B cell (primary cell): ENCODE measurements around the gene FGF21. TPM values are rescaled to one million over a fixed set of nuclear protein-coding genes. Genes with fewer than 3 reads are reported as not detected.

ENCODE experiments used
- ATAC-seq: fragments of 200-7000 bp; cut with Tn5 transposase; one replicate; pipeline ENCODE4 v1.10.0; 2021; ENCODE audit warnings: low read depth, mild to moderate bottlenecking, moderate number of reproducible peaks, moderate library complexity
- CTCF ChIA-PET: fragments of 350-600 bp; sonication (Branson Sonifier 250); formaldehyde crosslinking; loops from one replicate; lab custom pipeline; 2021; ENCODE audit warnings: antibody characterized with exemption, inconsistent platforms; lab: Charles Lee
- POLR2A ChIA-PET: fragments of 350-600 bp; sonication (Branson Sonifier 250); formaldehyde crosslinking; loops from one replicate; lab custom pipeline; 2021; ENCODE audit warnings: antibody characterized with exemption; lab: Charles Lee
- DNase-seq: peaks from one replicate; pipeline ENCODE4 v3.0.0; 2013
- H2AFZ ChIP-seq: 2 replicates; pipeline ENCODE4 v1.6.1; 2012; ENCODE audit warnings: mild to moderate bottlenecking, low read depth, low read length; ENCODE audit not compliant: insufficient read depth, poor library complexity, severe bottlenecking
- H3K27ac ChIP-seq, 2 donors: 1 replicate in 1 of 2; 2 replicates in 1 of 2; pipeline ENCODE4 v1.5.1; 2012 to 2013; ENCODE audit warnings: low read length in 2 of 2, mild to moderate bottlenecking in 2 of 2, moderate library complexity in 1 of 2
- H3K27me3 ChIP-seq, 4 experiments: fragments of 200-600 bp in 1 of 4; sonication (generic) in 1 of 4; replicated peaks in 1 of 4; 1 replicate in 2 of 4; 2 replicates in 2 of 4; pipeline versions ENCODE4 v1.6.1 to v1.7.0; 2013 to 2016; ENCODE audit warnings: low read length in 3 of 4, mild to moderate bottlenecking in 2 of 4, mixed read lengths in 1 of 4, moderate library complexity in 1 of 4; ENCODE audit not compliant: insufficient read depth in 4 of 4, control insufficient read depth in 3 of 4; ENCODE audit errors: control extremely low read depth in 1 of 4
- H3K36me3 ChIP-seq, 2 experiments: replicated peaks in 1 of 2; 1 replicate in 1 of 2; 2 replicates in 1 of 2; pipeline versions ENCODE4 v1.6.1 to v1.7.1; 2013; ENCODE audit warnings: low read length in 1 of 2; ENCODE audit not compliant: insufficient read depth in 2 of 2, control insufficient read depth in 1 of 2; ENCODE audit errors: control extremely low read depth in 1 of 2, extremely low read depth in 1 of 2
- H3K4me1 ChIP-seq, 2 donors: fragments of 200-600 bp in 1 of 2; sonication (generic) in 1 of 2; 1 replicate in 1 of 2; 2 replicates in 1 of 2; pipeline versions ENCODE4 v1.5.1 to v1.6.1; 2013 to 2017; ENCODE audit warnings: low read length in 2 of 2; ENCODE audit not compliant: control insufficient read depth in 2 of 2, insufficient read depth in 2 of 2
- H3K4me2 ChIP-seq: replicated peaks from 2 replicates; pipeline ENCODE3; 2012; ENCODE audit warnings: mild to moderate bottlenecking, low read depth, low read length; ENCODE audit not compliant: poor library complexity, severe bottlenecking
- H3K4me3 ChIP-seq, 5 experiments: fragments of 200-600 bp in 1 of 5; sonication (generic) in 1 of 5; 1 replicate in 3 of 5; 2 replicates in 2 of 5; pipeline versions ENCODE4 v1.5.1 to v1.7.0; 2011 to 2016; ENCODE audit warnings: low read length in 4 of 5, mild to moderate bottlenecking in 4 of 5, low read depth in 2 of 5, control low read depth in 1 of 5, moderate library complexity in 1 of 5; ENCODE audit not compliant: insufficient read depth in 1 of 5; ENCODE audit errors: control extremely low read depth in 1 of 5, extremely low read depth in 1 of 5
- H3K79me2 ChIP-seq: fragments of 200-600 bp; sonication (generic); one replicate; pipeline ENCODE4 v1.6.0; 2016; ENCODE audit warnings: low read length; ENCODE audit not compliant: control insufficient read depth, insufficient read depth
- H3K9ac ChIP-seq: fragments of 200-600 bp; sonication (generic); 2 replicates; pipeline ENCODE4 v1.6.1; 2017; ENCODE audit warnings: mild to moderate bottlenecking, low read length, moderate library complexity
- H3K9me3 ChIP-seq, 3 donors: one replicate each; pipeline versions ENCODE4 v1.6.1 to v1.7.1; 2013; ENCODE audit warnings: low read length in 2 of 3; ENCODE audit not compliant: control insufficient read depth in 2 of 3, insufficient read depth in 1 of 3; ENCODE audit errors: control extremely low read depth in 1 of 3
- H4K20me1 ChIP-seq: 2 replicates; pipeline ENCODE4 v1.6.0; 2012; ENCODE audit warnings: mild to moderate bottlenecking, low read length; ENCODE audit not compliant: insufficient read depth, control insufficient read depth, poor library complexity, severe bottlenecking
- H3K27ac Mint-ChIP-seq: one replicate; pipeline ENCODE4 v1.8.0; 2021; ENCODE audit warnings: mixed read lengths
- H3K27me3 Mint-ChIP-seq: one replicate; pipeline ENCODE4 v1.8.0; 2021; ENCODE audit warnings: mixed read lengths
- H3K4me1 Mint-ChIP-seq: one replicate; pipeline ENCODE4 v1.8.0; 2021; ENCODE audit warnings: mixed read lengths
- H3K4me3 Mint-ChIP-seq: one replicate; pipeline ENCODE4 v1.8.0; 2021; ENCODE audit warnings: mixed read lengths
- H3K9me3 Mint-ChIP-seq: one replicate; pipeline ENCODE4 v1.8.0; 2022; ENCODE audit warnings: mixed read lengths; ENCODE audit not compliant: insufficient read depth
- EZH2 ChIP-seq: IDR thresholded peaks from 2 replicates; pipeline ENCODE4 v1.6.1; 2012; ENCODE audit warnings: borderline replicate concordance, low read depth, mild to moderate bottlenecking, moderate library complexity, low read length; ENCODE audit not compliant: insufficient read depth, poor library complexity, severe bottlenecking
- WGBS: methylation state at CpG from one replicate; pipeline ENCODE4 v1.1.5; 2013; ENCODE audit warnings: missing lambda C conversion rate; ENCODE audit not compliant: insufficient coverage; 5-methylcytosine and 5-hydroxymethylcytosine counted together
- intact Hi-C: fragments of 100-400 bp; cut with micrococcal nuclease; formaldehyde crosslinking; loops from one replicate; pipeline ENCODE4 v1.10.0; 2022
- polyA plus RNA-seq: library from polyadenylated mRNA; depleted of rRNA; stranded (reverse); fragments of >200 nt; gene quantifications from 2 replicates; pipeline ENCODE4 v1.2.3, GENCODE V29; 2012
- total RNA-seq, 2 donors: library from RNA; stranded (reverse); fragments of 120-200 nt in 1 of 2; gene quantifications; 1 replicate in 1 of 2; 2 replicates in 1 of 2; pipeline versions ENCODE4 v1.2.3 to v1.2.4, GENCODE V29; 2013 to 2022
- TF ChIP-seq, protein P1 (sequence below): fragments of 200-600 bp; IDR thresholded peaks from one replicate; pipeline ENCODE4 v1.8.0; 2022; ENCODE audit warnings: antibody characterized with exemption, mild to moderate bottlenecking

Gene FGF21
- total and polyA plus RNA-seq, 2 donors (not counting 1 experiment from before 2014, with no cell fraction given), result not detected

DNA sequence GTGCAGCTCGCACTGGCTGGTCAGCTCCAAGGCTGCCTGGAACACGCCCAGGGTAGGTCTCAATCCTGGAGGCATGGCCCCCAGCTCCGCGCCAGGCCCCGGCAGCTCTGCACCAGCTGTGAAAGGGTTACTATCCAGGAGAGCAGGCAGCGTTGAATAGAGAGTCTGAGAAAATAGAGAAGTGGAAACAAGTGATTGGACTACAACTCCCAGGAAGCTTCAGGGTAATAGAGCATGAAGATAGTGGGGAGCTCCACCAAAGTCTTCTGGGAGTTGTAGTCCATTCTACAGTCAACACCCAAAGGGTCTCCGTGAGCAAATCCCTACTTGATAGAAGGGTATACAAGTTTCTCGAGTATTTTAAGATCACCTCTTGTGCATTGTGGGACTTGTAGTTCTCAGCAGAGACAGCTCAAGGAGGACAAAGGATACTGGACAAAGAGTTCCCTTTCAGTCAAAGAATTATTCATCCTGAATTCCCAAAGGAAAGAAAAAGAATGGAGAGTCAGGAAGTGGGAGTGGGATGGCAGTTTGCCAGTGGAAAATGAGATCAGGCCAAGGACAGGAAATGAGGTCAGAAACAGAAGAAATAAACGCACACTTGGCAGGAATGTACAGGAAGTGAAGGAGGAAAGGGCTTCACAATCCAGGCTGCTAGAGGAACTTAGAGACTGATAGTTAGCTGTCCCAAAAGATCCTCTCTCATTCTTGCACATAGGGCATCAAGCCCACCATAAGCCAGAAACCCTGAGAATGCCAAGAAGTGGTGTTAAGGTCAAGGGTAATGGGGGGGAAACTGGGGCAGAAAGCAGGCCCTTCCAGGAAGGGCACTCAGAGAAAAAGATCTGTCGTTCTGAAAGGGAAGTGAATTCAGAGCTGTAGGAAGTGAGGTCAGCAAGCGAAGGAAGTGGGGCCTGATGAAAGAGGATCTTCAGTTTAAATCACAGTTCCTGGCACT lies 30.2 kb upstream of the FGF21 start:
- no peaks in the 10 kb centered on the region for H3K36me3 ChIP-seq
- ChIA-PET CTCF (interaction anchor here (0.6 to 2.6 kb wide), 7 partner anchors 9 to 601 kb away, joined by 3 to 12 read pairs (median 3); partner anchors contain the start of gene CA11), POLR2A (interaction anchor here (0.6 to 1.5 kb wide), 3 partner anchors 22 to 574 kb away, joined by 4 to 6 read pairs (median 4); partner anchors contain the start of gene IZUMO1)
- 43% methylated on average over 7 of the region's 11 CpGs for WGBS
- H2AFZ ChIP-seq, result peak overlapping the region; percentile 33
- ATAC-seq, result peak; percentile 48
- peak overlapping the region; percentile 81 for H3K27ac Mint-ChIP-seq
- intact Hi-C loops, result loop anchor here (5.0 to 10.0 kb wide), 2 partner anchors 363 to 1300 kb away; partner anchors contain the start of genes SYNGR4, TMEM143, VRK3 and ZNF473
- H3K27ac ChIP-seq, result peak overlapping the region; percentile 1 to 32
- peaks cover 14% of the 10 kb centered on the region for H3K9me3 Mint-ChIP-seq
- no peak for TF ChIP-seq EZH2
- TF ChIP-seq, protein P1, sequence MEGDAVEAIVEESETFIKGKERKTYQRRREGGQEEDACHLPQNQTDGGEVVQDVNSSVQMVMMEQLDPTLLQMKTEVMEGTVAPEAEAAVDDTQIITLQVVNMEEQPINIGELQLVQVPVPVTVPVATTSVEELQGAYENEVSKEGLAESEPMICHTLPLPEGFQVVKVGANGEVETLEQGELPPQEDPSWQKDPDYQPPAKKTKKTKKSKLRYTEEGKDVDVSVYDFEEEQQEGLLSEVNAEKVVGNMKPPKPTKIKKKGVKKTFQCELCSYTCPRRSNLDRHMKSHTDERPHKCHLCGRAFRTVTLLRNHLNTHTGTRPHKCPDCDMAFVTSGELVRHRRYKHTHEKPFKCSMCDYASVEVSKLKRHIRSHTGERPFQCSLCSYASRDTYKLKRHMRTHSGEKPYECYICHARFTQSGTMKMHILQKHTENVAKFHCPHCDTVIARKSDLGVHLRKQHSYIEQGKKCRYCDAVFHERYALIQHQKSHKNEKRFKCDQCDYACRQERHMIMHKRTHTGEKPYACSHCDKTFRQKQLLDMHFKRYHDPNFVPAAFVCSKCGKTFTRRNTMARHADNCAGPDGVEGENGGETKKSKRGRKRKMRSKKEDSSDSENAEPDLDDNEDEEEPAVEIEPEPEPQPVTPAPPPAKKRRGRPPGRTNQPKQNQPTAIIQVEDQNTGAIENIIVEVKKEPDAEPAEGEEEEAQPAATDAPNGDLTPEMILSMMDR, result no peak
- peaks cover 16 to 35% of the 10 kb centered on the region in 2 donors for H3K4me1 ChIP-seq
- peak overlapping the region; percentile 64 for H3K4me3 Mint-ChIP-seq
- H3K4me1 Mint-ChIP-seq, result peaks cover 26% of the 10 kb centered on the region
- peak overlapping the region; percentile 20 for H3K4me2 ChIP-seq
- peaks cover 0 to 44% (median 16%) of the 10 kb centered on the region in 3 donors for H3K9me3 ChIP-seq
- H3K9ac ChIP-seq, result no peak overlapping the region
- no peaks in the 10 kb centered on the region for H3K27me3 ChIP-seq
- H3K27me3 Mint-ChIP-seq, result no peaks in the 10 kb centered on the region
- H4K20me1 ChIP-seq, result no peaks in the 10 kb centered on the region
- H3K79me2 ChIP-seq, result no peaks in the 10 kb centered on the region
- H3K4me3 ChIP-seq, result no peak overlapping the region
- DNase-seq, result peak; percentile 86
